ENCODE measurements around the gene FAM83B.
"Not testable (repeated sequence)": the region's sequence is repeated elsewhere in the genome, so short reads cannot be mapped to it uniquely, and the experiment has no call there.

Gene FAM83B

DNA sequence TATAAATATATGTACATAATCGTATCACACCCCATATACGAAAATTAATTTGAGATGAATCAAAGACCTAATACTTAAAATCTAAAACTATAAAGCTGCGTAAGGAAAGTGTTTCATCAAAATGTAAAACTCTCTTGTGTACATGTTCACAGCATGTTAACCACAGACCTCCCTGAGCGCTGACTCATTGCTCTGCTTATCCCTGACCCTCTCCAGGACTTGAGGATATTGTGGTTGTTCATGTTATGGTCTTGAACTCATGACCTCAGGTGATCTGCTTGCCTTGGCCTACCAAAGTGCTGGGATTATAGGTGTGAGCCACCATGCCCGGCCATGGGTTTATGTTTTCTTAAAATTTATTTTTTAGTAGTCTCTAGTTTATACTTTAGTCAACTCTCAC lies 14.2 kb downstream of the FAM83B start:
- no peak for DNase-seq (ENCODE audit: low spot score)

DNA sequence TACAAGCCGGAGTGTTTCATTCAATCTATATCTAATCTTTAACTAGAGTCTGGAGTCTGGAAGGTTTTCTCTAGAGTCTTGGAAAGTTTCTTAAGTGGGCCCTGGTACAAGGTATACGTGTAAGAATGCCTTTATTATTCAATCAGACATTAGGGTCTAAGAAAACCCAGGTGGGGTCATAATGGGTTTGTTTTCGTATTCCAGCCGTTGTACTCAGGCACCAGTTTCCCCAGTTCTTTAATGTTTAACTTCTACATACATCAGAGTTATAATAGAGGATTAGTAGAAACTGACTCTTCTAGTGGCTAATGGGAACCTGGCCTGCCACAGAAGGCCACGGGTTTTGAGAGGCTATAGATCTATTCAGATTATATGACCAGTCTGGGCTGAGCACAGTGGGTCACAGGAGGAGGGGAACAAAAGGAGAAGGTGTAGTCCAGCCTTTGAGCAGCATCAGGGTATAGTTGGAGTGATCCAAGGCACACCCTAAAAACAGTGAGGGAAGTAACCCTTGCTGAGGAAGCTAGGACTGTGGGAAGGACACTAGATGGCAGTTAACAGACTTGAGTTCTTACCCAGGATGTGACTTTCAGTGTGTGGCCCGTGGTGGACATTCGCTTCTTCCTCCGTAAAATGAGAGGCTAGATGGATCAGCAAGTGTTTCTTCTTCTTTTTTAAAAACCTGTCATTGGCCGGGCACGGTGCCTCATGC lies 15.5 kb downstream of the FAM83B start:
- no peak for DNase-seq (ENCODE audit: low spot score)

DNA sequence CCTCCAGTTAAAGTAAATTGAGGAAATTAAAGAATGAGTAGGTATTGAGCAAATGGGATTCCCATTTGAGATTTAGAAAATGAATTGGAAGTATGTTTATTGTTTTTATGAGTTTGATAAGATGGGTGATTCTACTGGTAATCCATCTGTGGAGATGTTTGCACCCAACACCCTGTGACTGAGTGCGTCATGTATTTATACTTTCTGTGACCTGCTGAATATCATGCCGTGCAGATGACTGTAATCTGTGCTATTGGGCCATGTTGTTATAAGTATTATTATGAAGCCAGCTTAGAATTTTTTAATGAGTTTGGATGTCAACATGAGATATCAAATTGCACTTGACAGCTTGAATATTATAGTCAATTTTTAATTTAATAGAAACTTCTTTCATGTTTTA lies 17.7 kb downstream of the FAM83B start:
- DNase-seq (ENCODE audit: low spot score): no peak

DNA sequence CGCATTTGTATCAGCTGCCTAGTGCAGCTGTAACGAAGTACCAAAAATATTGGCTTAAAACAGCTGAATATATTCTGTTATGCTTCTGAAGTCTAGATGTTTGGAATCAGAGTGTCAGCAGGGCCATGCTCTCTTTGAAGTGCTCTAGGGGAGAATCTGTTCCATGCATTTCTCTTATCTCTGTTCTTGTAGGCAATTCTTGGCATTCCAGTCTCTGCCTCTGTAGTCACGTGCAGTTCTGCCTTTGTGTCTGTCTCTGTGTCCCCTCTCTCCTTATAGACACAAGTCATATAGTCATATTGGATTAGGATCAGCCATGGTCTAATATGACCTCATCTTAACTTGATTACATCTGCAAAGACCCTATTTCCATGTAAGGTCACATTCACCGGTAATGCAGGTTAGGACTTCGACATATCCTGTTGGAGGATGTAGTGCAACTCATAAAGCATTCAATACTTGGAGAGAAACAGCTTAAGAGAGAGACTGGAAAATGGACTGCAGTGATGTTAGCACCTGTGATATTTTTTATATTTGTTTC lies 18.6 kb downstream of the FAM83B start:
- DNase-seq (ENCODE audit: low spot score): no peak

DNA sequence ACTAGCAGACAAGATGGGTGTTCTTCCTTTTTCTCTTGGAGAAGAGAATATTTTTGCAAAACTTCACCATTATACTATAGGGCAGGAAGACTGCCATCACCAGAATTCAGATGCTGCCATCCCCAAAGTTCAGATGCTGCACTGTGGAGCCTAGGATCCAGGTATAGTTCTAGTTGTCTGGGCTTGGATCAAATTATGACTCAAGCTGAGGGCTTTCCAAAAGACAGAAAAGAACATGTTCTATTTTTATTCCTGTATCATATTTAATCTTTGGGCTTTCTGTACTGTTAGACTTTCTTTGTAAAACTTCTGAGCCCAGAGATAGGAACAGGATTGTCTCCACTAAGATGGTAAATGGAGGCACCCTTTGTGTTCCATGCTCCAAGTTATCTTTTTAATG lies 22.0 kb downstream of the FAM83B start:
- no peak for DNase-seq (ENCODE audit: low spot score)

DNA sequence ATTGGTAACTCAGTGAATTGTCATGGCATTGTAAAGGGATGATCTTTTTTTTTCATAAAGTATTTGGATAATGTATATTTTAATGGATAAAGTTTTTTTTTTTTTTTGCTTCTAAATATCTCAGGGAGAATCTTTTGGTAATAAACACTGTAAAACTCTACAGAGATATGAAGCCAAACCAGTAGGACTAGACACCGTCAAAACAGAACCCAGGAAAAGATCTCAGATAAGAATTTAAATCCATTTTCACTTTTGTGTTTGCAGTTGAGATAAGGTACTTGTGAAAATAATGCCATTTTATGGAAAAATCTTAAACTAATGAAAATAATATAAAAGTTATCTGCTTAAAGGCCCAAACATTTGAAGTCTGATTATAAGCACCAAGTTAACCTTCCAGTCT lies 27.0 kb downstream of the FAM83B start:
- DNase-seq (ENCODE audit: low spot score): no peak

DNA sequence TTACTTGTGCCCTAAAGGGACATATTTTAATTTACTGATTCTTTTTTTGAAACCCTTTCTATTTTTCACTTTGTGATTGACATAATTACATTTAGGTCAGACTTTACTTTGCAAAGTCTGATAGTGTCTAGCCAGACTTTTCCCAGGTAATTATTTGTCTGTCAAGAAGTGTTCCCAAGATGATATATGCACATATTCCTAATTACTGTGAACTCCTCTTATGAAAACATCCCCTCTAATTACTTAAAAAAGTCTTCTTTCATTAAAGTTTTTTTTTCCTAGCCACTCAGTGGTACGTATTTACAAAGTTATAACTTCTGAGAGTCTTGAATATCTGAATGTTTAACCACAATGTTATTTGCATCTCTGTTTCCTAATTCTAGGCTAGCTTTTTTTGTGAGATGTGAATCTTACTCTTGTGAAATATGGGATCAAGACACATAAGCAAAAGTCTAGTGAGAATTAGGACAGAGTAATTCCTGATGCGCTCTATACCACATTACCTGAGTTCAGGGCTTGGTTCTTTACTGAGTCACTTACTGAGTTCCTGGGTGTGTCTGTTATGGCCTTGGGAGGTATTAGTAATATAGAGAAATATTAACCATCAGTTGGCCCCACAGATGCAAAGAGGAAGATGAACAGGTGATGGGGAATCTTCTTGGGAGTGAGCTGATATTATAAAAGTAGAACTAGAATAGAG lies 27.9 kb downstream of the FAM83B start:
- no peak for DNase-seq (ENCODE audit: low spot score)

DNA sequence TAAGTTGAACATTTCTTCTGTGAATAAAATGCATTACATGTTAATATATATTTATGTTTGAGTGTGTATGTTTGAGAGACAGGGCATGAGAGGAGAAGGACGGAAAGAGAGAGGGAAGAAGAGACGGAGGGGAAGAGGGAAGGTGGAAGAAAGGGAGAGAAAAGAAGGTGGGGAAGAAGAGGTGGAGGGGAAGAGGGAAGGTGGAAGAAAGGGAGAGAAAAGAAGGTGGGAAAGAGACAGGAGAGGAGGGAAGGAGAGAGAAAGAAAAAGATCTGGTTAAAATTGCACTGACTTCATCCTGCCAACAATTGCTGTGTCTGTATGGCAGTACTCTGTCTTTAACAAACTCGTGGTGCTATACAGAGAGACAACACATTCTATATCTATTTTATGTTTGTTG lies 29.0 kb downstream of the FAM83B start:
- DNase-seq (ENCODE audit: low spot score): no peak

DNA sequence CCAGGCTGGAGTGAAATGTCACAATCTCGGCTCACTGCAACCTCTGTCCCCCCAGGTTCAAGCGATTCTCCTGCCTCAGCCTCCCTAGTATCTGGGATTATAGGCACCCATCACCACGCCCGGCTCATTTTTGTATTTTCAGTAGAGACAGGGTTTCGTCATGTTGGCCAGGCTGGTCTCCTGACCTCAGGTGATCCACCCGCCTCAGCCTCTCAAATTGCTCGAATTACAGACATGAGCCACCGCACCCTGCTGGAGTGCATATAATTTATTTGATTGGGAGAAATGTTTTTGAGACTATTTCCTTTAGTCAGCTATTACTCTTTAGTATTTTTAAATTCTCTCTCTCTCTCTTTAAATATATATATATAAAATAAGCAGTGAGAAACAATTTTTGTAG lies 29.8 kb downstream of the FAM83B start:
- no peak for DNase-seq (ENCODE audit: low spot score)

DNA sequence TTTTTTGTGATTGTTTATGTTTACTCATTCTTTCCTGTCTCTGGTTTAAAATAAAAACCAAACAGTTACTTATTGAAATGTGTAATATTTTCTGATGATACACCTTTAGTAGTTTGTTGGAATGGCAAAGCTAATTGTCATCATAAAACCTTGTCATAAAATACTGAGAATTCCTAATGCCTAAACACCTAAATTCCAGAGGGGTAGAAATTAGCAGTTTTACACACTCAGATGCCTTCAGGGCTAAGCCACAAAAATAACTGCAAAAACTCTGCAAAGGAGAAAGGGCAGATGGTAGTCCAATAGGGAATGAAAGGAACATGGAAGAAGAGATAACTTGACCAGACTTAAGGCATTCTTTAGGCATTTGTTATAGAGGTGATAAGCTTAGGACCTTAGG lies 30.3 kb downstream of the FAM83B start:
- no peak for DNase-seq (ENCODE audit: low spot score)

DNA sequence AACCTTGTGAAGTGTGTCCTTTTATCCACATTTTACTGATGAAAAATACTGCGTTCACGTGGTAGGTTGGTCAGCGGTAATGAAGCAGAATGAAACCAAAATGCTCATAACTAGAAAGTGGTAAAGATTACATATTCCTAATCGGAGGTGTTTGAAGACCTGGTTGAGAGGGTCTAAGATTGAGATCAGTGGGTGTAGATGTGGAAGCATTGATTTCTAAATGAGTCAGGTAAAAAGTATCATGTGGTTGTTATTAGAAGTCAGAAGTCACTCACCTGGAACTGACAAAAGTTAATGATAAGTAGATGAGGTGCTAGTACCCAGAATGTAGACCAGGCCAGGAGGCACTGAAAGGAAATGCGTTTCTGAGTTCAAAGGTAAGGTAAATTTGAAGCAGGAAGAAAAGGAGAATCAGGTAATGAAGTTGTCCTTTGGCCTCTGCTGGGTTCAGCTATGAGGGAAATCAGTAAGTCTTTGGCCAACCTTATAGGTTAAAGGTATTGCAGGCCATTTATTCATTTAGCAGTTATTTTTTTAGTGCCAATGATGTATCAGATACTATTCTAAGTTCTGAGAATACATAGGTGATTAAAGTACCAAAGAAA lies 31.2 kb downstream of the FAM83B start:
- no peak for DNase-seq (ENCODE audit: low spot score)

DNA sequence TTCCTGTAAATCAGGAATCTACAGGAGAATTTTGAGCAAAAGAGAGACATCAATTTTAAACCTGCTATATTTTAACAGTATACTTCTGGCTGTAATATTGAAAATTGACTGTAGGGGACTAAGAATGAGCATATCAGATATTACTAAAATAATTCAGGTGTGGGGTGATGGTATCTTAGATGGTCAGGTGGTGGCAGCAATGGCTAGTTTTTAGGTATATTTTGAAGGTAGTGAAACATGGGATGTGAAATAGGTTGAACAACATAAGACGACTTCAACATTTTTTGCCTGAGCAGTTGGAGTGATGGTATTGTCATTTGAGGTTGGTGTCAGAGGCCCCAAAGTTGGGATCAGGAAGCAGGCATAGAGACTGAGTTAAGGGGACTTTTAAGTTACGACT lies 32.1 kb downstream of the FAM83B start:
- no peak for DNase-seq (ENCODE audit: low spot score)

DNA sequence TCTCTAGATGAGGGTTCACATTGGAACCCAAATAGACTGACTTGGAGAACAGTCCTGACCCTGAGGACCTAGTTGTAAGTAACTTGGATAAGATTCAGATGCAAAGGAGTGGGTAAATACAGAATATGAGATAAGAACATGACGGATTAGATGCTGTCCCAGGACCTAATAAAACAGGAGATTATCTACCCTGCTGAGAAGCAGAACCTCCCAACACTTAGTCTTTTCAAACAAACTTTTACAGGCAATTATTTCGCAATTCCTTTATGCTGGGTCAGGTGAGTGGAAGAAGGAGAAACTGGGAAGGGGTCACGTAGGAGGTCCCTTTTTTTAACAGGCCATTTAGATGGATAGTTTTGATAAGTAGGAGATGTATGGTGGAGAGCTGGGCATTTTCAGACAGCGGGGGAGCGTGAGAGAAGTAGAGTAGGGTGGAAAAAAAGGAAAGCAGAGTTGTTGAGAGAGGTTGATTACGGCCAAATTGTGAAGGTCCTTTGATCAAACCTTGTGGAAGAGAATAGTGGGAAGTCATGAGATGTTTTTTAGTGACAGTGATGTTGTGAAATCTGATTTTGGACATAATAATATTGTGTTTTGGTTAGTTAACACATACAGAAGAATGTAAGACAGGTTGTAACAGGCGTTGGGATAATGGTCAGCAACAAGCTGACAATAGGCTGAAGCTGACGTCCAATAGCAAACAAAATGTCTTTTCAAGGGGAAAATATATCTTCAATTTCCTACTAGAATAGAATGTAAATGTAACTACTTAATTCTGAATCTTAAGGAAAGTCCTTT lies 32.8 kb downstream of the FAM83B start:
- DNase-seq (ENCODE audit: low spot score): no peak

DNA sequence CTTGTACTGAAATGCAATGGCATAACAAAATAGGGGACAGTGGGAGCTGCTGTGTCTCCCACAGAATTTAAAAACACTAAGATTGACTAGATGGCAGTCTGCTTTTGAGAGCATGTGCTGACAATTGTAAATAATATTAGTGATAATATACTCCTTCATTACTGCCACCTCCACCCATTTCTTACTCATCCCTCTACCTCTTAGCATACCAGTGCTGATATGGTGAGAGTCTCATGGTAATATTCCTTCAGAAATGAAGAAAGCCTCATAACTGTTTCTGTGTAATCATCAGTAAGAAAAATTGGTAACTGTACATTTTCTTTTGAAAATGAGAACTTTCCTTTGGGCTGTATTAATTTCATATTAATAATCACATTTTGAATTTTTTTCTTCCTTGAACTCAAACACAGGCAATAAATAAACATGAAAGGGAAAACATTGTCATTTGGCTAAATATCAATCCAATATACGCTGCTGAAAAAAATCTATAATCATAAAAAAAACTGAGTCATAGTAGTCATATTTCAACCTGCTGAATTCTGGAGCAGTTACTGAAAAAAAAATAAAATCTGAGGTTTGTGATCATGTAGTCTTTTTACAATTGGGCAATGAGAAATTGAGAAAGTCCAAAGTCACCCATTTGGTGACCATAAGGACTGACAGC lies 34.6 kb downstream of the FAM83B start:
- no peak for DNase-seq (ENCODE audit: low spot score)

DNA sequence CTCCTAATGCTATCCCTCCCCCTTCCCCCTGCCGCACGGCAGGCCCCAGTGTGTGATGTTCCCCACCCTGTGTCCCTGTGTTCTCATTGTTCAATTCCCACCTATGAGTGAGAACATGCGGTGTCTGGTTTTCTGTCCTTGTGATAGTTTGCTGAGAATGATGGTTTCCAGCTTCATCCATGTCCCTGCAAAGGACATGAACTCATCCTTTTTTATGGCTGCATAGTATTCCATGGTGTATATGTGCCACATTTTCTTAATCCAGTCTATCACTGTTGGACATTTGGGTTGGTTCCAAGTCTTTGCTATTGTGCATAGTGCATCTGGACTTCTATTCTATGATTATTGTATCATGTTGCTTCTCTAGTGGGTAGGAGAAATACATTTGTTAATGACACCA lies 35.3 kb downstream of the FAM83B start:
- DNase-seq (ENCODE audit: low spot score): not testable (repeated sequence)

DNA sequence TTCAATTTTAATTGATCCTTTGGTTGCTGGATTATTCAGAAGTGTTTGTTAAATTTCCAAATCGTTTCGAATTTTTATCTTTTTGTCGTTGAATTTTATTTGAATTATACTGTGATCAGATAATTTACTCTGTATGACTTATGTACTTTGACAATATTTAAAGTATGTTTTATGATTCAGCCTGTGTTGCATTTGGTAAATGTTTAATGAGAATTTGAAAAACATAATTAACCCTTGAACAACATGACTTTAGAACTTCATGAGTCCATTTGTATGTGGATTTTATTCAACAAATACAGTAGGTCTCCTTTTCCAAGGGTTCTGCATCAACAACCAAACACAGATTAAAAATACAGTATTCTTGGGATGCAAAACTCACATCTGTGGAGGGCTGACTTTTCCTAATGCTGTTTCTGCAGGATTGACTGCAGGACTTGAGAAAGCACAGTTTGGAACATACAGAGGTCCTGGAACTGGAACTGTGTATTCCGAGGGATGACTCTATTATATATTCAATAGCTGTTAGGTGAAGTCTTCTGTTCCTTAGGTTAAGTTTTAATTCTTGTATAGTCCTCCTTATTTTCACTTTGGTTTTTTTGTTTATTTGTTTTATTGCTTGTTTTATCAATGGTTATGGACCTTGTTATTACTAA lies 40.5 kb downstream of the FAM83B start:
- DNase-seq (ENCODE audit: low spot score): no peak

DNA sequence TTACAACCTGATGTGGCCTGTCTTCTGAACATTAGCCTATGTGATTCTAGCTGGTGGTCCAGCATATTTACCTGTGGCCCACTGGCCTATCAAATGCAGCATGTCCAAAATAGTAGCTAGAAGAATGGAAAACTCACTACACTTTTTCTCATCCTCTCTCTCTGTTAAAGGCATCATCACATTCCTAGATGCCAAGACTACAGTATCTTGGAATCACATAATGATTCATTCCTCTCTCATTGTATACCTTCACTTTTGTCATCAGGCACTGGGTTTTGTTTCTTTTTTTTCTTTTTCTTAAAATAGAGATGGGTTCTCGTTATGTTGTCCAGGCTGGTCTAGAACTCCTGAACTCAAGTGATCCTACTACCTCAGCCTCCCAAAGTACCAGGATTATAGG lies 45.0 kb downstream of the FAM83B start:
- DNase-seq (ENCODE audit: low spot score): no peak

DNA sequence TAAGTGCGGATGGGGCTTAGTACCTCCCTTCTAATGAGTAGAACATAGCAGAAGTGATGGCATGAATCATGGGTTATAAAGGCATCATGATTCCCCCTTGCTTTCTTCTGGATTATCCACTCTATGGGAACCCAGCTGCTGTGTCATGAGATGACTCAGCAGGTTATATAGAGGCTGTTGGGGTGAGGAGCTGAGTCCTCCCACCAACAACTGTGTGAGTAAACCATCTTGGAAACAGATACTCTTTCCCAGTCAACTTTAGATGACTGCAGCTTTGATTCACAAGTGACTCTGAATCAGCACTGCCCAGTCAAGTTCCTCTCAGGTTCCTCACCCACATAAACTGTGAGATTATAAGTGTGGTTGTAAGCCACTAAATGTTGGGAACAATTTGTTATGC lies 46.3 kb downstream of the FAM83B start:
- DNase-seq (ENCODE audit: low spot score): no peak

DNA sequence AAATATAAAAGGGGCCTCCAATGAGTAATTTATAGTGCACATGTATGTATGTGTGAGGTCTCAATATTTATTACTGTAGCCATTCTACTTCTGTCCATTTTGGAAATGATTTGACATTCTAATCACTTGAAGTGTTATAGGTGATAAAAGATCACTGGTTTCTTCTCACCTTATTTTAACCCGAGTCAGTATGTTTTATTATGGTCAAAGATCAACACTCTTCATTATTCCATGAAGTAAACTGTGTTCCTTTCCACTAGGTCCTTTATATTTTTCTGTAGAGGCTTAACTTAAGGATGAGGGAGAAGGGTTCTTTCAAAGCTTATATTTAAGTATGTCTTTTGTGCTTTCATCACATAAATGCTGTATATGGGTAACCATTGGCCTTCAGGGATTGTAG lies 47.2 kb downstream of the FAM83B start:
- DNase-seq (ENCODE audit: low spot score): no peak

DNA sequence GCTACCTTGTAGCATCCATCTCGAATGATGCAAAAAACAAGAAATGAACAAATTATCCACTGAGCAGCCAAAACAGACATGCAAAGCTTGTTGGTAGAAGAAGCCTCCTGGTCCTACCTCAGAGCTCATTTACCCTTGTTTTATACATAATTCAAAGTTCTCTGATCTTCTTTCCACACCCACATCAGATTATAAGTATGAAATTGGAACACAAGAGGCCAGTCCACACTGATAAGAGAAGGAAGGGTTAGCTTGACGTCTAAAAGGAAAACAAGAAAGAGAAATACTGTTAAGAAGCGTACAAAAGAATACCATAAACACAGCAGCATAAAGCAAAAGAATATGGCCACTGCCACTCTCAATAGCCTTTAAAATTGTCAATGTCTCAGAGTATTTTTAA lies 49.7 kb downstream of the FAM83B start:
- no peak for DNase-seq (ENCODE audit: low spot score)

DNA sequence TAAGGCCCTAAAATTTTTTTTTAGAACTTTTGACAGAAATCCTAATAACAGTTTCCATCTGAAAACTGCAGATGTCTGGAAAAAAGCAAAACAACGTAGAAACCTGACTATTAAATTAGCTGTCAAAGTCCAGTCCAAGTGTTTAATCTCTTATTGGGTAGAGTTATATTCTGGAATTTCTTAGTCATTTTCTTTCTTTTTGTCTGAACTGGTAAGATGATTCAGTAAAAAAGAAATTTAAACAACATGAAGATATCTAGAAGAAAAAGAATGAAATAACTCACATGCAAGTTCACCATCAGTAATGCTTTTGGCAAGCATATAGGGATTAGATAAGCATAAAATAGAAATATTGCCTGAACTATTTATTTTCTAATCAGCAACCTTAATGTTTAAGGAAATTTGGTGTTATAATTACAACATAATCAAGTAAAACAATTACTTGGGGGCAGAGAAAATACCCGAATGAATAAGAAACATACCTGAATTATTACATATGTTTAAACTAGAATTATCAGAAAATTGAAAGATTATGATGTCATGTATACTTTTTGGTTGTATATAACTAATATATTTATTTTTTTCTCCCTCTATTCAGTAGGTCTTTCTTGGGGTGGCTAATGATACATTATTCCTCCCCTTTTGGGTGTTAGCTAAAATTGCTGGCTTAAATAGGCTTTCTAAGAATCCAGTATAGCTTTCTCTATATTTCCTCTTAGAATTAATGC lies 51.1 kb downstream of the FAM83B start:
- no peak for DNase-seq (ENCODE audit: low spot score)

All from CD4-positive, alpha-beta T cell treated with Interleukin-2 at 100 ng/mL for 4 hours (primary cell).